ENCODE results near the gene ADAR.

Gene ADAR

DNA sequence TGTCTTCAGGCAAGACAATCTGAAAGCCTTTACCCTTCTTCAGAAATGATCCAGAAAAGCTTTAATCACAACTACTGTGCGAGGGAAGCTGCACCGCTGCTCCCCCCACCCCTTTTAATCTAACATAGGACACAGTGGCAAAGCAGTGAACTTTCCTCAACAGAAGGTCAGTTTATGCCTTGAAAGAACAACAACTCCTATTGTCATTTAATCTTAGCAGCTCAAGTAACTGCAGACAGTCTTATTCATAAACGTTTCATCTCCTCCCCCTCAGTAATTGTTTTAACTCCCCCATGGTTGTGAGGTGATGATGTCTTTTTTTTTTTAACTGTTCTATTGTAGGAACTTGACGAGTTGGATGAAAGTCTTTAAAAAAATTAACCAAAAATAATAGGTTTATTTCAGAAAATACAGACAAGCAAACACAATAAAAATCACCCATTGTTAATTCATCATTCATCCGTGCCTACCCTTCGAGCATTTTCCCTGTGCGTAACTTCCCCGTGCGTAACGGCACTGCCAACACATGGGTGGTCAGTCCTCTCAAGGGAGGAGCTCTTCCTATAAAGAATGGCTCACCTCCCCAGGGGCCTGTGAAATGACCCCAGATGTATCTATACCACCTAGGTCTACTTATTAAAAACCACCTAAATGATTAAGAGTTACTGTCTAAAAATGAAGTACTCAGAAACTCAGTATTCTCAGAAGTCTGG is 3.3 kb upstream of the ADAR start:
- H3K4me1 ChIP-seq (ENCODE audit: control insufficient read depth, insufficient read depth, low read length) = peaks cover 3% of the 10 kb centered on the region
- H3K9ac ChIP-seq (ENCODE audit: low read length) = no peak overlapping the region
- no peaks in the 10 kb centered on the region for H3K27me3 ChIP-seq (ENCODE audit: control insufficient read depth, insufficient read depth, low read length)
- no peaks in the 10 kb centered on the region for H3K36me3 ChIP-seq (ENCODE audit: control insufficient read depth, insufficient read depth, low read length)
- no peak overlapping the region for H3K4me3 ChIP-seq (ENCODE audit: low read length)
- no peaks in the 10 kb centered on the region for H3K9me3 ChIP-seq (ENCODE audit: control insufficient read depth, low read length)

DNA sequence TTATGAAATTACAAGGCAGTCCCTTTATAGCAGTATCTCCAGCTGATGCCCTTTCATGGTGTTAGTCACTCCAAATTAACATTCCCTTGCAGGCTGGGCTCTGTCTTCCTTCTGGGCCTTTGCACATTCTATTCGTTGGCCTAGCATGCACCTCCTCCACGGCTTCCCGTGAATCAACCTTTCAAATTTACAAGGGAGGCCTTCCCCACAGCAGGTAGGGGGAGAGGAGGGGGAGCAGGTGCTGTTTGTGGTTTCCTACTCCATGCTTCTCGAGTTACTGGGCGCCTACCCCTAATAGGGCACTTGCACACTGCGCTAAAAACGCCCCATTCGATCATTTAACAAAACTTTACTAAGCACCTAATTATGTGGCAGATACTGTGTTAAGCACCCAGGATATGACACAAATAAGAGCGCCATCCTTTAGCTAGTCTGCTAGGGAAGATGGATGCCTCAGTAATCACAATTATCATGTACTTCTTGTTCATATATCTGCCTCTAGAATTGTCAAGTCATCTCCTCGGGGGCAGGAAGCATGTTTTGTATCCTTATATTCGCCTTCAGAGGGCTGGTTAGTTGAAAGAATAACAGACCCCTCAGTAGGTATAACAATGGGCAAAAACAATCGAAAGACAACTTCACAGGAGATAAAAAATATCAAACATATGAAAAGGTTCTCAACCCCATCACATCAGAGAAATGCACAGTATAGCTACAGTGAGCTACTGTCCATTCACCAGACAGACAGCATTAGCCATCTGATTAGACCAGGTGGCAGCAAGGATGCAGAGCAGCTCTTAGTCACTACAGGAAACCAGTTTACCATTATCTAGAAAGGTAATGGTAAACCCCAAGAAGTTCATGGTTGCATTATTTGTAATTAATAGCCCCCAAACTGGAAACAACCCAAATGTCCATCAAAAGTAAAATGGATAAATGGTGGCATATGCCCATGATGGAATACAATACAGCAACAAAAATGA is 1.7 kb upstream of the ADAR start:
- Histone ChIP-seq H3K27me3 (ENCODE audit: control insufficient read depth, insufficient read depth, low read length) (no peaks in the 10 kb centered on the region), H3K36me3 (ENCODE audit: control insufficient read depth, insufficient read depth, low read length) (no peaks in the 10 kb centered on the region), H3K9me3 (ENCODE audit: control insufficient read depth, low read length) (no peaks in the 10 kb centered on the region), H3K4me1 (ENCODE audit: control insufficient read depth, insufficient read depth, low read length) (peaks cover 7% of the 10 kb centered on the region), H3K4me3 (ENCODE audit: low read length) (no peak overlapping the region), H3K9ac (ENCODE audit: low read length) (no peak overlapping the region)

DNA sequence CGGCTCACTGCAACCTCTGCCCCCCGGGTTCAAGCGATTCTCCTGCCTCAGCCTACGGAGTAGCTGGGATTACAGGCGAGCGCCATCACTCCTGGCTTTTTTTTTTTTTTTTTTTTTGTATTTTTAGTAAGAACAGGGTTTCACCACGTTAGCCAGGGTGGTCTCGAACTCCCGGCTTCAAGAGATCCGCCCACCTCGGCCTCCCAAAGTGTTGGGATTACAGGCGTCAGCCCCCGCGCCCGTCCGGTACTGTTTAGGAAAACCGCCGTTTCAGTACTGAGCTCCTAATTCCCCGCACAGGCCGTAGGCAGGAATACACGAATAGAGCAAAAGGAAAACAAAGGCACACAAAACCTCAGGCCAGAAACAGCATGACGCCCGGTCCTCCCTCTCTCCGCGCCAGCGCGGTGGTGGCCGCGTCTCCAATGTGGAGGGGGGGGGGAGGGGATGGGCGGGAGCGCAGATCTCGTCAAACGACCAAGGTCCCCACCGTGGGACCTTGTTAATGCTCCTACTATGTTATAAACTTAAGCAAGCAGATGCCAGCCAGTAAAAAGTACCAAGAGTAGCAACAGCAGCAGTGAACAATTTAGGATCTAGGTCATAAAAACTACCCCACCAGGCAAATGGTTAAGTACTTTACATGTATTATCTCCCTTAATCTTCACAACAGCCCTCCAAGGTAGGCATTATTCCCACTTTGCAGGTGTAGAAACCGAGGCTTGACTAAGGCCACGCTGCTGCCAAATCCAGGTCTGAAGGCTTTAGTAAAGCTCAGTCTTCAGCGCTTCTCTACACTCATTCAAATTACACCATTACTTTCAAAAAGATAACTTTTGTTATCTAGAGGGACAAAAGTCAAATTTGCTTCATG is 648 bp upstream of the ADAR start:
- no peaks in the 10 kb centered on the region for H3K36me3 ChIP-seq (ENCODE audit: control insufficient read depth, insufficient read depth, low read length)
- no peaks in the 10 kb centered on the region for H3K27me3 ChIP-seq (ENCODE audit: control insufficient read depth, insufficient read depth, low read length)
- no peaks in the 10 kb centered on the region for H3K9me3 ChIP-seq (ENCODE audit: control insufficient read depth, low read length)
- H3K9ac ChIP-seq (ENCODE audit: low read length) = peak overlapping the region; percentile 97
- peak overlapping the region; percentile 97 for H3K4me3 ChIP-seq (ENCODE audit: low read length)
- H3K4me1 ChIP-seq (ENCODE audit: control insufficient read depth, insufficient read depth, low read length) = peaks cover 12% of the 10 kb centered on the region

DNA sequence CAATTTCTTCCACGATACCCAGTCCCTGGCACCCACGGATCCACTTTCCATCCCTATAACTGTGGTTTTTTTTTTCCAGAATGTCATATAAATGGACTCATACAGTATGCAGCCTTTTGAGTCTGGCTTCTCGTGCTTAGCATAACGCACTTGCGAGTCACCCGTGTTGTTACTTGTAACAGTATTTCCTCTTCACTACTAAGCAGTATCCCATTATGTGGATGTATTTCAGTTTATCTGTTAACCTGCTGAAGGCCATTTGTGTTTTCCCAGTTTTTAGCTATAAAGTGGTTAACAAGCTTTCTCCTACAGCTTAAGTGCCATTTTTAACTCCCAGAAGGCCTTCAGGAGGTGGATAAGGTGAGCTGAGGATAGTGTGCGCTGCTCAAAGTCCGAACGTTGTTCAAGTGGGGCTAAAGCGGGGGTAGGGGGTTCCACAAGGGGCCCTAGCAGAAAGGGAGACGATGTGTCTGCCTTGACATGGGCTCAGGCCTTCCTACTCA is 829 bp downstream of the ADAR start:
- H3K36me3 ChIP-seq (ENCODE audit: control insufficient read depth, insufficient read depth, low read length) = no peaks in the 10 kb centered on the region
- H3K4me3 ChIP-seq (ENCODE audit: low read length) = peak overlapping the region; percentile 97
- H3K4me1 ChIP-seq (ENCODE audit: control insufficient read depth, insufficient read depth, low read length) = peaks cover 12% of the 10 kb centered on the region
- H3K9ac ChIP-seq (ENCODE audit: low read length) = peak overlapping the region; percentile 97
- no peaks in the 10 kb centered on the region for H3K9me3 ChIP-seq (ENCODE audit: control insufficient read depth, low read length)
- no peaks in the 10 kb centered on the region for H3K27me3 ChIP-seq (ENCODE audit: control insufficient read depth, insufficient read depth, low read length)

DNA sequence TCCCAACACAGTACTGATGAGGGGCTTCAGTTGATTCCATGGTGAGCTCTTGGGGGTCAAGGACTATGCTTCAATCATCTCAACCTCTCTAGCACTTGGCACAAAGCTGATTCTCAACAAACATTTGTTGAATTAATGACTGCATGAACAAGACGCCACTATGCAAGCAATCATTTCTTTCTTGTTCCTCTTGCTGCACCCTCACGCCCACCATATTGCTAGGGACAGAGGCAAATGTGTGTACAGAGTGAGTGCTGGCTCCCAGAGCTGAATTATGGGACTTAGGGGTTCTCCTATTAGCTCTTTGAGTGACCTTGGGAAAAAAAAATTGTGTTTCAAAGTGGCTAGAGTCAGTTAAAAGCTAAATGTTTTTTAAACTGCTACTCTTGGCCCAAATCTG is 2.5 kb downstream of the ADAR start:
- Histone ChIP-seq H3K4me1 (ENCODE audit: control insufficient read depth, insufficient read depth, low read length) (peaks cover 12% of the 10 kb centered on the region), H3K4me3 (ENCODE audit: low read length) (no peak overlapping the region), H3K36me3 (ENCODE audit: control insufficient read depth, insufficient read depth, low read length) (no peaks in the 10 kb centered on the region), H3K9ac (ENCODE audit: low read length) (no peak overlapping the region), H3K9me3 (ENCODE audit: control insufficient read depth, low read length) (no peaks in the 10 kb centered on the region), H3K27me3 (ENCODE audit: control insufficient read depth, insufficient read depth, low read length) (no peaks in the 10 kb centered on the region)

DNA sequence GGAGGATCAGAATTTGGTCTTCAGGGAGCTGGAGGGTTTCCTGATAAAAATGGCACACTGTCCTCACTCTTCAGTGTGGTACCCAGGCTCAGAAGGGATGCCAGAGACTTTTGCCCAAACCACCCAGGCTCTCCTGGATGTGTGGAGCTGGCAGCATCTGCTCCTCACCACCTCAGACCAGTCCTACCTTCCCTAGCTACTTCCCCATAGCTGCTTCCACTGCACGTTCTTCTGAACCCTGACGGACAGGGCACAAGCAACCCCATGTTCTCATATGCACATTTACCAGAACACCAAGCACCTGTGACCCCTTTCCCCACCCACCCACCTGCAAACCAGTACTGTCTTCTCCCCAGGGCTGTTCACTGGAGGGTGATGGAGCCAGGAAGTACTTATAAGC is 4.7 kb downstream of the ADAR start:
- Histone ChIP-seq H3K9ac (ENCODE audit: low read length) (no peak overlapping the region), H3K27me3 (ENCODE audit: control insufficient read depth, insufficient read depth, low read length) (no peaks in the 10 kb centered on the region), H3K9me3 (ENCODE audit: control insufficient read depth, low read length) (no peaks in the 10 kb centered on the region), H3K36me3 (ENCODE audit: control insufficient read depth, insufficient read depth, low read length) (no peaks in the 10 kb centered on the region), H3K4me1 (ENCODE audit: control insufficient read depth, insufficient read depth, low read length) (peaks cover 9% of the 10 kb centered on the region), H3K4me3 (ENCODE audit: low read length) (no peak overlapping the region)

DNA sequence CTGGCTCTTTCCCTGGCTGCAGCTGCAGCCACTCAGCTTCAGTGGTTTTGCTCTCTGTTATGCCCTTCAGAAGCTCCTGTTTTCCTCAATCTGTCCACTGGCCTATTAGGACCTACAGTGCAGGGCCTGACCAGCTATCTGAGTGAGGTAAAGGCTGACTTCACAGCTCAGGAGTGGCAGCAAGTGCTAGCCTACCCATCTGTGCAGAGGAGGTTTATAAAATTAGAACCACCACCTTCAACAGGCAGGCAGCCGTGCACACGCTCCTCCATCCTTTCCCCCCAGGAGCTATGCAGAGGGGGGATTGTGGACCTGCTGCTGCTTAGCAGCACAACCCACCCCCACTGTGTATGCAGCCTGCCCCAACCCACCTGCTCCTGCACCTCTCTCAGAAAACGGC is 8.3 kb downstream of the ADAR start:
- Histone ChIP-seq H3K4me3 (ENCODE audit: low read length) (no peak overlapping the region), H3K27me3 (ENCODE audit: control insufficient read depth, insufficient read depth, low read length) (no peaks in the 10 kb centered on the region), H3K9me3 (ENCODE audit: control insufficient read depth, low read length) (no peaks in the 10 kb centered on the region), H3K36me3 (ENCODE audit: control insufficient read depth, insufficient read depth, low read length) (peaks cover 21% of the 10 kb centered on the region), H3K4me1 (ENCODE audit: control insufficient read depth, insufficient read depth, low read length) (peaks cover 5% of the 10 kb centered on the region), H3K9ac (ENCODE audit: low read length) (no peak overlapping the region)

DNA sequence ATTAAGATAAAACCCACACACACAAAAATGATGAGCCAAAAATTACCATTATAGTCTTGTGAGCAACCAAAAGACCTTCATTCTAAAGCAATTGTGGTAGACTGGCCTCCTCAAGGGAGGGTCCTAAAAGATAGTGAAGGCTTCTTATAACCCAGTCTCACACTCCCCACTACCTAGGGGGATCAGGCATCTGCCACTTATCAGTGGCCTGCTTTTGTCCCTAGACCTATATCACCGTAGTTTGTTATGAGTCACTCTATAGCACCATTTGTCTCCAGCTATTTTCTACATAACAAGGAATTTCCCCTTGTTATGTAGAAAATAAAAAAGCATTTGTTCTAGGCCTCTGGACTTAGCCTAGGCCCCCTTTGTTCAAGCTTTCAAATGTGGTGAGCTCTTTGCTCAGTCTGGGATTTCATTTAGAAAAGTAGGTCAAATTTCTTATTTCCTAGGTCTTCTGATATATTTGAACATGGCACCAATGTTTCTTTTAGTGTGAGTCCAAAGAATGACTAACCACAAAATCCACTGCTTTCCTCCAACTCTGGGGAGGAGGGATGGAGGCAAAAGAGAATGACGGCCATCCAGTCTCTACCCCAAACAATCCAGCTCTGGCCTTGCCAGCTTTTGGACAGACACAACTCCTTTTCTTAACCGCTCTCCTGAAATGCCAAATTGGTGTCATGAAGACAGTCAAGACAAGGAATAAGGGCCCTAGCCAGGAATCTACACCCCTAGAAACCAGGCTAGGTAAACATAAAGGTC is 8.9 kb downstream of the ADAR start:
- no peak overlapping the region for H3K4me3 ChIP-seq (ENCODE audit: low read length)
- no peaks in the 10 kb centered on the region for H3K27me3 ChIP-seq (ENCODE audit: control insufficient read depth, insufficient read depth, low read length)
- H3K36me3 ChIP-seq (ENCODE audit: control insufficient read depth, insufficient read depth, low read length) = peaks cover 21% of the 10 kb centered on the region
- no peak overlapping the region for H3K9ac ChIP-seq (ENCODE audit: low read length)
- peaks cover 2% of the 10 kb centered on the region for H3K4me1 ChIP-seq (ENCODE audit: control insufficient read depth, insufficient read depth, low read length)
- no peaks in the 10 kb centered on the region for H3K9me3 ChIP-seq (ENCODE audit: control insufficient read depth, low read length)

DNA sequence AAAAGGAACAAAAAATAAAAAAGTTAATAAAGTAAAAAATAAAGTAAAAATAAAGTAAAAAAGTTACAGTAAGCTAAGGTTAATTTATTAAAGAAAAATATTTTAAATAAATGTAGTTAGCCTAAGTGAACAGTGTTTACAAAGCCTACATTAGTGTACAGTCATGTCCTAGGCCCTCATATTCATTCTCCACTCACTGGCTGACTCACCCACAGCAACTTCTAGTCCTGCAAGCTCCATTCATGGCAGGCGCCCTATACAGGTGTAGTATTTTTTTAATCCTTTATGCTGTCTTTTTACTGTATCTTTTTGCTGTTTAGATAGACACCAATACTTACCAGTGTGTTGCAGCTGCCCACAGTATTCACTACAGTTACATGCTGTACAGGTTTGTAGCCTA is 12.4 kb downstream of the ADAR start:
- no peak overlapping the region for H3K9ac ChIP-seq (ENCODE audit: low read length)
- no peaks in the 10 kb centered on the region for H3K9me3 ChIP-seq (ENCODE audit: control insufficient read depth, low read length)
- no peaks in the 10 kb centered on the region for H3K4me1 ChIP-seq (ENCODE audit: control insufficient read depth, insufficient read depth, low read length)
- H3K4me3 ChIP-seq (ENCODE audit: low read length) = no peak overlapping the region
- H3K36me3 ChIP-seq (ENCODE audit: control insufficient read depth, insufficient read depth, low read length) = peaks cover 32% of the 10 kb centered on the region
- H3K27me3 ChIP-seq (ENCODE audit: control insufficient read depth, insufficient read depth, low read length) = no peaks in the 10 kb centered on the region

DNA sequence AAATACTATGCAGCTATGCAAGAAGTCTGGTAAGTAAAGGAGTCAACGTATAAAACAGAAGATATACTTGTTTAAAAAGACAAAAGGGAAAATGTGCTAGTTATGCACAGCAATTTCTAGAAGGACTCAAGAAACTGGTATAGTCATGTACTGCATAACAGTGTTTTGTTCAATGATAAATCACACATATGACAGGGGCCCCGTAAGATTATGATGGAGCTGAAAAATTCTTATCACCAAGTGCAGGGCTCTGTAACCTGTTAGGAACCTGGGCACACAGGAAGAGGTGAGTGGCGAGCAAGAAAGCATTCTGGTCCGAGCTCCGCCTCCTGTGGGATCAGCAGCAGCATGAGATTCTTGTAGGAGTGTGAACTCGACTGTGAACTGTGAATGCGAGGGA is 13.2 kb downstream of the ADAR start:
- Histone ChIP-seq H3K4me3 (ENCODE audit: low read length) (no peak overlapping the region), H3K36me3 (ENCODE audit: control insufficient read depth, insufficient read depth, low read length) (peaks cover 38% of the 10 kb centered on the region), H3K9ac (ENCODE audit: low read length) (no peak overlapping the region), H3K9me3 (ENCODE audit: control insufficient read depth, low read length) (no peaks in the 10 kb centered on the region), H3K4me1 (ENCODE audit: control insufficient read depth, insufficient read depth, low read length) (no peaks in the 10 kb centered on the region), H3K27me3 (ENCODE audit: control insufficient read depth, insufficient read depth, low read length) (no peaks in the 10 kb centered on the region)

DNA sequence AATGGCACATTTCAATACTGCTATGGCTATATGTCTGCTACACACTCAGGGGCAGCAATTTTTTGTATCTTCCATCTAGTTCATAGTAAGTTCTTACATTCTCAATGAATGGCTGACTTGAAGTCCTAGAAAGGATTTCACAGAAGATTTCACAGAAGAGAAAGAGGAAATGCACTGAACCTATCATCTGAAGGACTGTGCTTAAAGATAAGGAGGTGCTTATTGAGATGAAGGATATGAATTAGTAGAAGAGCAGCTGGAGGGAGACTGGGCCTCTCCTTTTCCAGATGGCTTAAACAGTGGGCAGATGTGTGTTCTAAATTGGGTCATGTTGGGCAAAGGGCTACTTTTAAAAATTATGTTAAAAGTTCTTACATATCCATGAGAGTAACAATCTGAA is 14.6 kb downstream of the ADAR start:
- Histone ChIP-seq H3K4me1 (ENCODE audit: control insufficient read depth, insufficient read depth, low read length) (no peaks in the 10 kb centered on the region), H3K9ac (ENCODE audit: low read length) (no peak overlapping the region)

More for the DNA sequence above, 14.6 kb downstream of the ADAR start:
- Histone ChIP-seq H3K9me3 (ENCODE audit: control insufficient read depth, low read length) (no peaks in the 10 kb centered on the region), H3K27me3 (ENCODE audit: control insufficient read depth, insufficient read depth, low read length) (no peaks in the 10 kb centered on the region), H3K4me3 (ENCODE audit: low read length) (no peak overlapping the region), H3K36me3 (ENCODE audit: control insufficient read depth, insufficient read depth, low read length) (peaks cover 50% of the 10 kb centered on the region)

Measured in mucosa of stomach (tissue), 1 donor.